ENCODE results near the gene TMA7B. TPM values are rescaled to one million over a fixed set of nuclear protein-coding genes. Genes with fewer than 3 reads are reported as not detected.

The TMA7B gene
- total RNA-seq, 1 donor from 2014 or later: not detected

DNA sequence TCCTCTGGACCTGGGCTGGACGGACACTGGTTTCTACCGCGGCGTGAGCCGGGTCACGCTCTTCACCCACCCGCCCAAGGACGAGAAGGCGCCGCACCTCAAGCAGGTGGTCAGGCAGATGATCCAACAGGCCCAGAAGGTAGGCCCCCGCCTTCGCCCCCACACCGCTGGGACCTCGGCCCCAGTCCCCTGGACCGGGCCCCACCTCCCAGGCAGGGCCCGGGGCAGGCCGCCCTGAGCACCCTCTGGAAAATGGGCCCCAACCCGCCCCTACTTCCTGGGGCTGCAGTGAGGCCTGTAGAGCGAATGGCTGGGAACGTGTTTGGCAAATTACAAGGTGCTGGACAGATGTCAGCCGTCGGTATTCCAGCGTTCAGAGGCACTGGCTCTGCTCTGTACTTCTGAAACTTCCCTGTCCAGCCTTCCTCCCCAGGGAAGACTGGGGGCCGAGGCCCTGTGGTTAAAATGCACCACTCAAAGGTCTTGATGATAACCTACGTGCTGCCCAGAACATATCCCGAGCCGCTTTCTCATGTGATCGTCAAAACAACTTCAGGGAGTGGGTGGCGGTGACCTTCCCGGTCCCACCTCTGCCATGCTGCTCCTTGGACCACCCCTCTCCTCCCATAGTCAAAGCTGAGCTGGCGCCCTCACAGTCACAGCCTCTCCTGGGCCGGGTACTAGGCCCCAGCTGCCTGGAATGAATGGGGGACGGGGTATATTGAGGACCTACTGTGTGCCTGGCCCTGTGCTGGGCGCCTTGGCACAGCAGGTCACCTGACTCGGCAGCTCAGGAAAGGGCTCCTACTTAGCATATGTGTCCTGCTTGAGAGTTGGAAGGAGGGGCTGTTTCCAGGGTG lies 35.4 kb downstream of the TMA7B start:
- Histone ChIP-seq H3K27me3 (ENCODE audit: control insufficient read depth, insufficient read depth, low read length) (peaks cover 12% of the 10 kb centered on the region), H3K4me3 (ENCODE audit: low read depth, low read length) (peak overlapping the region; percentile 22), H3K36me3 (ENCODE audit: control insufficient read depth, insufficient read depth, low read length) (no peaks in the 10 kb centered on the region)
- TF ChIP-seq, protein P1, sequence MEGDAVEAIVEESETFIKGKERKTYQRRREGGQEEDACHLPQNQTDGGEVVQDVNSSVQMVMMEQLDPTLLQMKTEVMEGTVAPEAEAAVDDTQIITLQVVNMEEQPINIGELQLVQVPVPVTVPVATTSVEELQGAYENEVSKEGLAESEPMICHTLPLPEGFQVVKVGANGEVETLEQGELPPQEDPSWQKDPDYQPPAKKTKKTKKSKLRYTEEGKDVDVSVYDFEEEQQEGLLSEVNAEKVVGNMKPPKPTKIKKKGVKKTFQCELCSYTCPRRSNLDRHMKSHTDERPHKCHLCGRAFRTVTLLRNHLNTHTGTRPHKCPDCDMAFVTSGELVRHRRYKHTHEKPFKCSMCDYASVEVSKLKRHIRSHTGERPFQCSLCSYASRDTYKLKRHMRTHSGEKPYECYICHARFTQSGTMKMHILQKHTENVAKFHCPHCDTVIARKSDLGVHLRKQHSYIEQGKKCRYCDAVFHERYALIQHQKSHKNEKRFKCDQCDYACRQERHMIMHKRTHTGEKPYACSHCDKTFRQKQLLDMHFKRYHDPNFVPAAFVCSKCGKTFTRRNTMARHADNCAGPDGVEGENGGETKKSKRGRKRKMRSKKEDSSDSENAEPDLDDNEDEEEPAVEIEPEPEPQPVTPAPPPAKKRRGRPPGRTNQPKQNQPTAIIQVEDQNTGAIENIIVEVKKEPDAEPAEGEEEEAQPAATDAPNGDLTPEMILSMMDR (IDR thresholded peaks at IDR 0.05; ENCODE audit: insufficient read depth, low read length, poor library complexity, severe bottlenecking): no peak
- no peak for DNase-seq (ENCODE audit: low read depth)

DNA sequence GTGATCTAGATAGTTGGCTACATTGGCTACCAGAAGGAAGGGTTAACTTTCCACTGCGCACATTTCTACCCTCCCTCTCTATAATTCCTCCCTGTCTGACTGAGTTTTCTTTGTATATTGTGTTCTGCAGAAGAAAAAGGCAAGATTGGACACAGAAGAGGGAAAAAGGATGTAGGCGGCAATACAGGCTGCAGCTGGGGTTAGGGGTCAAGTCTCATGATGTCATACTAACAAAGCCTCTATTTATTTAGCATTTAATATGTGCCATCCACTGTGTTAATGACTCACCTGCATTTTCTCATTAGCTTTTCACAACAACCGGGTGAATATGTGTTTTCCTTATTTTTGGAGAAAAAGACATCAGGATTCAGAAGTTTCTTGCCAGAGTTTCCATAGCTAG lies 36.5 kb downstream of the TMA7B start:
- DNase-seq (ENCODE audit: low read depth): no peak
- Histone ChIP-seq H3K4me3 (ENCODE audit: low read depth, low read length) (no peak overlapping the region), H3K27me3 (ENCODE audit: control insufficient read depth, insufficient read depth, low read length) (peaks cover 12% of the 10 kb centered on the region), H3K36me3 (ENCODE audit: control insufficient read depth, insufficient read depth, low read length) (no peaks in the 10 kb centered on the region)
- TF ChIP-seq, protein P1 (IDR thresholded peaks at IDR 0.05; ENCODE audit: insufficient read depth, low read length, poor library complexity, severe bottlenecking): no peak

DNA sequence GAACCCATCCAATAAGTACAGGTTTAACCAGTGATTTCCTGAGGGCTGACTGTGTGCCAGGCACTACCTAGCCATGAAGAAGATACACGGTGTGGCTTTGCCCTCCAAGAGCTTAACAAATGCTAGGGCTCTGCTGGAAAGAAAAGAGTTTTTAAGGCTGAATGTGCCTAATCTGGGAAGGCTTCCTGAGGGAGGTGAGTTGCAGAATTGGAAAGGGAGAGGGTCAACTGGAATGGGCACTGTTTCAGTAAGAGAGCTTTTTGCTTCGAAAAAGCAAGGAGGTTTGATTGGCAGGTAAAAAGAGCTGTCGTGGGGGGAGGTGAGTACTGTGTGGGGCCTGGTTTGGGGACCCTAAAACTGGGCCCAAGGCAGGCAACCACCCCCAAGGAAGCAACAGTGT lies 37.2 kb downstream of the TMA7B start:
- Histone ChIP-seq H3K4me3 (ENCODE audit: low read depth, low read length) (no peak overlapping the region), H3K27me3 (ENCODE audit: control insufficient read depth, insufficient read depth, low read length) (peaks cover 12% of the 10 kb centered on the region), H3K36me3 (ENCODE audit: control insufficient read depth, insufficient read depth, low read length) (no peaks in the 10 kb centered on the region)
- DNase-seq (ENCODE audit: low read depth): no peak
- TF ChIP-seq, protein P1 (IDR thresholded peaks at IDR 0.05; ENCODE audit: insufficient read depth, low read length, poor library complexity, severe bottlenecking): no peak

DNA sequence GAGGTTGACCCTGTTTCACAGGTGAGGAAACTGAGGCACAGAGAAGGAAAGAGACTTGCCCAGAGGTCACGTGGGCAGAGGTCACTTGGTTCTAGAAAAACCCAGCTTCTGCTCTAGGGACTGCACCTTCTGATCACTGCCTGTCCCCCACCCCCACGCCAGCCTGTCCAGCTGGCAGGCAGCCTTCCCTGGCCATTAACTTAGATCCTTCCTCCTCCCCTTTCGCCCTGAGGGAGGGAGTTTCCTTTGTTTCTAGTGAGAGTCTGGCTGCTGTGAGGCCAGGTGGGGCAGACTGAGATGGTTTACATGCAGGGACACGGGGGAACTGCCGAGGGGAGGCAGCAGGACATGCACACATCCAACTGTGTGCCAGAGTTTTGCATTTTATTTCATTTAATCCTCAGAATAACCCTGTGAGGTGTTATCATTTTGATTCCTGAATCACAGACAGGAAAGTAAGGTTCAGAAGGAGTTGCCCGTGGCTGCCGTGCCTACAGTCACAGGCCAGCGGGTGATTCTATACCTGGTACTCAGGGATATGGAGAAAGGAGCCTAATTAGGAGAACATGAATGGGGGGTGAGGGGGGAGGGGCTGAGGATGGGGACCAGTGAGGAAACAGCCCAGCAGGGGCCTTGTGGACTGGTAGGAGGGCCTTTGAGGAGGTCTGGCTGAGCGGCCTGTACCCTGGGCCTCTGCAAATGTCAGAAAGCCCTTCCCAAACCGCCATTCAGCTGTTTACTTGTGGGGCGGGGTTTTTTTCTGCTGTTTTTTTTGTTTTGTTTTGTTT lies 37.9 kb downstream of the TMA7B start:
- no peak overlapping the region for H3K4me3 ChIP-seq (ENCODE audit: low read depth, low read length)
- peak; percentile 55 for DNase-seq (ENCODE audit: low read depth)
- peaks cover 12% of the 10 kb centered on the region for H3K27me3 ChIP-seq (ENCODE audit: control insufficient read depth, insufficient read depth, low read length)
- H3K36me3 ChIP-seq (ENCODE audit: control insufficient read depth, insufficient read depth, low read length): no peaks in the 10 kb centered on the region
- TF ChIP-seq, protein P1 (IDR thresholded peaks at IDR 0.05; ENCODE audit: insufficient read depth, low read length, poor library complexity, severe bottlenecking): no peak

DNA sequence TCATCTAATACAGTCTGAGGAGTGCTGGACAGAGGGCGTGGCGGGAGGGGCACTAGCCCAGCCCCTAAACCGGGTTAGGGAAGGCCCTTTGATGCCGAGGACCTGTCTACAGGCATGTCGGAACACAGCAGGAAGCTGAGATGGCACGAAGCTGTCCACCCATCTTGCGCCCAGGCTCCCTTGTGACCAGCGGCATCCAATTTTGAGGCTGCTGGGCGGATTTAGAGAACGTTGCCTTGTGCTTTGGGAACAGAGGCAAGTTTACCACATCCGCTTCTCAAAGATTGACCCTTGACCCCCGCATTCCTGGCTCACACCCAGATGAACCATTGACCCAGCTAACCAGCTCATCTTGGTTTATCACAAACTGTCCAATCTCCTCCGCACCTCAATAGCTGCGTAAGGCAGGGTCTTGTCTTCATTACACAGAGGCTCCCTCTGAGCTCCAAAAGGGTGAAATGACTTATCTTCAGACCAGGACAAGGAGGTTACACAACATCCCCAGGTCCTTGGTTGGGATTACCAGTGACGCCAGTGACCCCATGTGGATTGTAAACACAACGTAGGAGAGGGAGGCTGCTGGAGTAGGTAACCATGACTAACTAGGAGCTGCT lies 39.1 kb downstream of the TMA7B start:
- TF ChIP-seq, protein P1 (IDR thresholded peaks at IDR 0.05; ENCODE audit: insufficient read depth, low read length, poor library complexity, severe bottlenecking): no peak
- no peak for DNase-seq (ENCODE audit: low read depth)
- Histone ChIP-seq H3K27me3 (ENCODE audit: control insufficient read depth, insufficient read depth, low read length) (peaks cover 8% of the 10 kb centered on the region), H3K4me3 (ENCODE audit: low read depth, low read length) (no peak overlapping the region), H3K36me3 (ENCODE audit: control insufficient read depth, insufficient read depth, low read length) (no peaks in the 10 kb centered on the region)

All from kidney epithelial cell (primary cell).